CD1c-positive myeloid dendritic cell (primary cell): Measurements from ENCODE around the gene HHIPL2.
"Not testable (repeated sequence)": the region's sequence is repeated elsewhere in the genome, so short reads cannot be mapped to it uniquely, and the experiment has no call there.

ENCODE experiments used
- DNase-seq: peaks from one replicate; pipeline ENCODE4 v3.0.0-alpha.2; 2016; ENCODE audit errors: extremely low spot score

HHIPL2 gene

GRCh38 chr1:222540598-222540995 is 7.3 kb downstream of the HHIPL2 start:
- no peak for DNase-seq

GRCh38 chr1:222539951-222540597 is 7.8 kb downstream of the HHIPL2 start:
- DNase-seq: no peak

- no peak for DNase-seq
Measured at GRCh38 chr1:222535455-222535854, 12.4 kb downstream of the HHIPL2 start.

- no peak for DNase-seq
Measured at GRCh38 chr1:222530852-222531251, 17.1 kb downstream of the HHIPL2 start.

GRCh38 chr1:222529916-222530315 is 18.0 kb downstream of the HHIPL2 start:
- no peak for DNase-seq

- no peak for DNase-seq
Measured at GRCh38 chr1:222529181-222529580, 18.7 kb downstream of the HHIPL2 start.

GRCh38 chr1:222525951-222526350 is 22.0 kb downstream of the HHIPL2 start:
- DNase-seq: no peak

- DNase-seq: no peak
Measured at GRCh38 chr1:222523852-222524251, 24.1 kb downstream of the HHIPL2 start.

GRCh38 chr1:222522105-222522915 is 25.6 kb downstream of the HHIPL2 start:
- DNase-seq: no peak

- no peak for DNase-seq
Measured at GRCh38 chr1:222521299-222522104, 26.4 kb downstream of the HHIPL2 start.

- not testable (repeated sequence) for DNase-seq
Measured at GRCh38 chr1:222489496-222489895, 58.4 kb downstream of the HHIPL2 start.

- DNase-seq: not testable (repeated sequence)
Measured at GRCh38 chr1:222487774-222488173, 60.1 kb downstream of the HHIPL2 start.

GRCh38 chr1:222484005-222484404 is 63.9 kb downstream of the HHIPL2 start:
- DNase-seq: not testable (repeated sequence)

GRCh38 chr1:222479567-222479966 is 68.3 kb downstream of the HHIPL2 start:
- not testable (repeated sequence) for DNase-seq

GRCh38 chr1:222476436-222476835 is 71.5 kb downstream of the HHIPL2 start:
- not testable (repeated sequence) for DNase-seq

GRCh38 chr1:222473717-222474116 is 74.2 kb downstream of the HHIPL2 start:
- not testable (repeated sequence) for DNase-seq

GRCh38 chr1:222472776-222473540 is 74.9 kb downstream of the HHIPL2 start:
- not testable (repeated sequence) for DNase-seq
